H9 (cell line): ENCODE measurements around the gene TMEM250. TPM values are rescaled to one million over a fixed set of nuclear protein-coding genes. Genes with fewer than 3 reads are reported as not detected.
A peak's percentile ranks its signal among the peaks of the same experiment; 100 is the strongest.

ENCODE experiments used
- DNase-seq: peaks from one replicate; pipeline ENCODE4 v3.0.0-alpha.2; 2017
- H2AFZ ChIP-seq: one replicate; pipeline ENCODE4 v1.6.1; 2013; ENCODE audit warnings: mild to moderate bottlenecking, low read length, control low read depth, moderate library complexity
- H2AK5ac ChIP-seq: 2 replicates; pipeline ENCODE4 v1.6.1; 2013; ENCODE audit warnings: low read length, control low read depth, mixed read lengths; ENCODE audit not compliant: insufficient read length
- H2BK120ac ChIP-seq: one replicate; pipeline ENCODE4 v1.6.1; 2013; ENCODE audit warnings: low read depth, mild to moderate bottlenecking, low read length, control low read depth, inconsistent platforms; ENCODE audit not compliant: poor library complexity, severe bottlenecking
- H2BK12ac ChIP-seq: 2 replicates; pipeline ENCODE4 v1.6.1; 2013; ENCODE audit warnings: low read length, control low read depth, mixed read lengths, low read depth; ENCODE audit not compliant: insufficient read length
- H2BK15ac ChIP-seq: 2 replicates; pipeline ENCODE4 v1.6.1; 2013; ENCODE audit warnings: low read depth, low read length, control low read depth
- H2BK20ac ChIP-seq: one replicate; pipeline ENCODE4 v1.6.1; 2013; ENCODE audit warnings: low read depth, mild to moderate bottlenecking, low read length, control low read depth, inconsistent platforms; ENCODE audit not compliant: poor library complexity, severe bottlenecking
- H2BK5ac ChIP-seq: 2 replicates; pipeline ENCODE4 v1.6.1; 2013; ENCODE audit warnings: low read length, control low read depth, mixed read lengths; ENCODE audit not compliant: insufficient read length
- H3K14ac ChIP-seq: 2 replicates; pipeline ENCODE4 v1.6.1; 2013; ENCODE audit warnings: low read length, control low read depth; ENCODE audit not compliant: insufficient read depth
- H3K18ac ChIP-seq: 2 replicates; pipeline ENCODE4 v1.6.1; 2013; ENCODE audit warnings: low read depth, mild to moderate bottlenecking, mixed read lengths, low read length, control low read depth; ENCODE audit not compliant: insufficient read length
- H3K23ac ChIP-seq: 2 replicates; pipeline ENCODE4 v1.6.1; 2013; ENCODE audit warnings: low read length, control low read depth, mixed read lengths, low read depth; ENCODE audit not compliant: insufficient read length
- H3K23me2 ChIP-seq: 2 replicates; pipeline ENCODE4 v1.6.1; 2013; ENCODE audit warnings: low read depth, mild to moderate bottlenecking, mixed read lengths, low read length, control low read depth; ENCODE audit not compliant: insufficient read length, poor library complexity, severe bottlenecking
- H3K27ac ChIP-seq: 2 replicates; pipeline ENCODE4 v1.5.1; 2013; ENCODE audit warnings: low read length, control low read depth, mixed read lengths, low read depth; ENCODE audit not compliant: insufficient read length
- H3K27me3 ChIP-seq: 2 replicates; pipeline ENCODE4 v1.6.1; 2013; ENCODE audit warnings: low read length, control low read depth, inconsistent platforms; ENCODE audit not compliant: insufficient read depth
- H3K4ac ChIP-seq: 2 replicates; pipeline ENCODE4 v1.6.1; 2013; ENCODE audit warnings: low read depth, mild to moderate bottlenecking, control low read depth, inconsistent platforms, low read length, moderate library complexity
- H3K4me1 ChIP-seq: 2 replicates; pipeline ENCODE4 v1.6.1; 2013; ENCODE audit warnings: low read length, control low read depth, inconsistent platforms; ENCODE audit not compliant: insufficient read depth
- H3K4me2 ChIP-seq: 2 replicates; pipeline ENCODE4 v1.6.1; 2013; ENCODE audit warnings: low read length, control low read depth, mixed read lengths; ENCODE audit not compliant: insufficient read length, insufficient read depth
- H3K56ac ChIP-seq: 2 replicates; pipeline ENCODE4 v1.6.1; 2013; ENCODE audit warnings: low read depth, mild to moderate bottlenecking, mixed read lengths, low read length, control low read depth; ENCODE audit not compliant: insufficient read length
- H3K79me1 ChIP-seq: 2 replicates; pipeline ENCODE4 v1.6.1; 2013; ENCODE audit warnings: low read depth, mild to moderate bottlenecking, moderate library complexity, low read length, control low read depth, inconsistent platforms; ENCODE audit not compliant: insufficient read depth, poor library complexity, severe bottlenecking
- H3K79me2 ChIP-seq: 2 replicates; pipeline ENCODE4 v1.6.1; 2013; ENCODE audit warnings: low read length, control low read depth, inconsistent platforms; ENCODE audit not compliant: insufficient read depth
- H3K9ac ChIP-seq: 2 replicates; pipeline ENCODE4 v1.6.1; 2013; ENCODE audit warnings: low read length, control low read depth, mixed read lengths; ENCODE audit not compliant: insufficient read length; ENCODE audit errors: extremely low read depth
- H3K9me3 ChIP-seq: one replicate; pipeline ENCODE4 v1.6.1; 2013; ENCODE audit warnings: low read depth, low read length, inconsistent platforms; ENCODE audit not compliant: control insufficient read depth
- H3T11ph ChIP-seq: one replicate; pipeline ENCODE4 v1.6.1; 2013; ENCODE audit warnings: mild to moderate bottlenecking, low read length, control low read depth, inconsistent platforms
- H4K20me1 ChIP-seq: one replicate; pipeline ENCODE4 v1.6.1; 2013; ENCODE audit not compliant: control insufficient read depth, insufficient read length, insufficient read depth
- H4K5ac ChIP-seq: 2 replicates; pipeline ENCODE4 v1.6.1; 2013; ENCODE audit warnings: low read depth, mild to moderate bottlenecking, mixed read lengths, low read length, control low read depth; ENCODE audit not compliant: insufficient read length
- H4K8ac ChIP-seq: replicated peaks from 2 replicates; pipeline ENCODE4 v1.6.1; 2013; ENCODE audit warnings: low read length, control low read depth, mixed read lengths, low read depth; ENCODE audit not compliant: insufficient read length
- H4K91ac ChIP-seq: 2 replicates; pipeline ENCODE4 v1.6.1; 2013; ENCODE audit warnings: low read depth, mild to moderate bottlenecking, moderate library complexity, mixed read lengths, low read length, control low read depth; ENCODE audit not compliant: insufficient read length
- H3K27ac Mint-ChIP-seq, 3 experiments: 2 replicates in 2 of 3; 3 replicates in 1 of 3; pipeline ENCODE4 v1.8.0; 2020 to 2021; ENCODE audit warnings: mixed read lengths in 3 of 3, mild to moderate bottlenecking in 1 of 3, moderate library complexity in 1 of 3
- H3K27me3 Mint-ChIP-seq: 2 replicates; pipeline ENCODE4 v1.8.0; 2021; ENCODE audit warnings: low read depth, mild to moderate bottlenecking, moderate library complexity, mixed read lengths
- H3K36me3 Mint-ChIP-seq, 3 experiments: 2 replicates in 2 of 3; 3 replicates in 1 of 3; pipeline ENCODE4 v1.8.0; 2020 to 2021; ENCODE audit warnings: low read depth in 3 of 3, mixed read lengths in 3 of 3; ENCODE audit not compliant: insufficient read depth in 1 of 3
- H3K4me1 Mint-ChIP-seq, 2 experiments: 2 replicates each; pipeline ENCODE4 v1.8.0; 2020; ENCODE audit warnings: mixed read lengths in 2 of 2
- H3K4me3 Mint-ChIP-seq, 2 experiments: 2 replicates in 1 of 2; 3 replicates in 1 of 2; pipeline ENCODE4 v1.8.0; 2020 to 2021; ENCODE audit warnings: mild to moderate bottlenecking in 2 of 2, mixed read lengths in 2 of 2, moderate library complexity in 1 of 2
- H3K9me3 Mint-ChIP-seq, 2 experiments: 2 replicates in 1 of 2; 3 replicates in 1 of 2; pipeline ENCODE4 v1.8.0; 2020; ENCODE audit warnings: mild to moderate bottlenecking in 2 of 2, mixed read lengths in 2 of 2, moderate library complexity in 1 of 2
- WGBS: extraction: QIAGEN DNeasy Blood & Tissue Kit; methylation state at CpG from one replicate; pipeline ENCODE4 v1.1.7; 2013; ENCODE audit warnings: missing lambda C conversion rate, low lambda C conversion rate, mixed read lengths; ENCODE audit not compliant: insufficient read length; ENCODE audit errors: extremely low coverage; 5-methylcytosine and 5-hydroxymethylcytosine counted together
- total RNA-seq: library from RNA; stranded (reverse); gene quantifications from 2 replicates; pipeline ENCODE4 v1.2.1, GENCODE V29; 2021
- TF ChIP-seq, protein P1 (sequence below): fragments of 200-600 bp; sonication (generic); conservative IDR thresholded peaks from 3 replicates; pipeline ENCODE4 v1.8.0; 2021; ENCODE audit warnings: antibody characterized with exemption, mild to moderate bottlenecking

TMEM250 gene
- total RNA-seq, 1 experiment from 2014 or later: 48.1 TPM

DNA sequence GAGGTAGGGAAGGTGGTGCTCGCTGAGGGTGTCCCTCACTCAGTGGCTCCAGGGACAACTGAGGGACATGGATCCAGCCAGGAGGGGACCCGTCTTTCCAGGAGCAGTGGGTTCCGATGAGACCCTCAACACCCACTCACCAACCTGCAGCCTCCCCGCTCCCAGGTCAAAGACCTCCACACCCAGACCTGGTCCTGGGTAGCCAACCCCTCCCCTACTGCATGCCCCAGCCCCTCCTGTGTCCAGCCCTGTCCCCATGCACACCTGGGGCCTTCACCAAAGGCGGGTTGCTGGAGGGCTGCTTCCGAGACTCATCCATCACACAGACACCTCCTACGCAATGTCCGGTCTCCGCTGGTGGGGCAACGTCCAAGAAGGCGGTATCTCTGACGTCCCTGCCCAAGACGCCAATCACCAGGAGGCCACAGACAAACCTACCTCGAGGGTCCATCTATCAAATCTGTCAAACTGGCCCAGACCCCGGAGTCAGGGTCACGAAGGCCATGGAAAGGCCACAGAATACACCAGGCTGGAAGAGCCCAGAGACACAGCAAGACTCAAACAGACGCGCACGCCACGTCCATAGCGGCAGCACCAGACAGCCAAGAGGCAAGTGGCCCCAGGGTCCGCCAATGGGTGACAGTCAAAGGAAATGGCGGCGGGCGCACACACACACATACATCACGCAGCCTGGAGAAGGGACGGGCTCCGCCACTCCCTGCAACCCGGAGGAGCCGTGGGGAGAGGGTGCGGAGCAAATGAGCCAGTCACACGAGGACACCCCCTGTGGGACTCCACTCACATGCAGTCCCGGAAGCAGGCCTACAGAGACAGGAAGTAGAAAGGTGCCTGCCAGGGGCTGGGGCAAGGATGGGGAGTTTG lies 34.4 kb downstream of the TMEM250 start:
- H4K20me1 ChIP-seq: no peaks in the 10 kb centered on the region
- peak; percentile 25 for DNase-seq
- no CpG with 5 or more reads among the region's 33 CpGs for whole genome bisulfite sequencing

More for the DNA sequence above, 34.4 kb downstream of the TMEM250 start:
- Histone ChIP-seq H3K9me3 (no peaks in the 10 kb centered on the region), H2BK12ac (no peak overlapping the region), H3K56ac (no peak overlapping the region), H3K4ac (no peak overlapping the region), H2AK5ac (no peak overlapping the region), H3K23me2 (no peaks in the 10 kb centered on the region), H2BK15ac (no peak overlapping the region), H2AFZ (no peak overlapping the region), H3K27ac (no peak overlapping the region), H2BK5ac (no peak overlapping the region), H3K14ac (no peak overlapping the region; the same call in 1 of the 2 replicates), H3K9ac (no peak overlapping the region), H3K79me1 (no peaks in the 10 kb centered on the region), H3K4me2 (no peak overlapping the region), H4K5ac (no peak overlapping the region), H2BK120ac (no peak overlapping the region), H4K8ac (no peak overlapping the region), H2BK20ac (no peak overlapping the region), H3T11ph (no peak overlapping the region), H4K91ac (no peak overlapping the region), H3K4me1 (no peaks in the 10 kb centered on the region), H3K18ac (no peak overlapping the region), H3K27me3 (no peaks in the 10 kb centered on the region), H3K79me2 (no peaks in the 10 kb centered on the region), H3K23ac (no peak overlapping the region)
- TF ChIP-seq, protein P1, sequence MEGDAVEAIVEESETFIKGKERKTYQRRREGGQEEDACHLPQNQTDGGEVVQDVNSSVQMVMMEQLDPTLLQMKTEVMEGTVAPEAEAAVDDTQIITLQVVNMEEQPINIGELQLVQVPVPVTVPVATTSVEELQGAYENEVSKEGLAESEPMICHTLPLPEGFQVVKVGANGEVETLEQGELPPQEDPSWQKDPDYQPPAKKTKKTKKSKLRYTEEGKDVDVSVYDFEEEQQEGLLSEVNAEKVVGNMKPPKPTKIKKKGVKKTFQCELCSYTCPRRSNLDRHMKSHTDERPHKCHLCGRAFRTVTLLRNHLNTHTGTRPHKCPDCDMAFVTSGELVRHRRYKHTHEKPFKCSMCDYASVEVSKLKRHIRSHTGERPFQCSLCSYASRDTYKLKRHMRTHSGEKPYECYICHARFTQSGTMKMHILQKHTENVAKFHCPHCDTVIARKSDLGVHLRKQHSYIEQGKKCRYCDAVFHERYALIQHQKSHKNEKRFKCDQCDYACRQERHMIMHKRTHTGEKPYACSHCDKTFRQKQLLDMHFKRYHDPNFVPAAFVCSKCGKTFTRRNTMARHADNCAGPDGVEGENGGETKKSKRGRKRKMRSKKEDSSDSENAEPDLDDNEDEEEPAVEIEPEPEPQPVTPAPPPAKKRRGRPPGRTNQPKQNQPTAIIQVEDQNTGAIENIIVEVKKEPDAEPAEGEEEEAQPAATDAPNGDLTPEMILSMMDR: no peak
- H3K9me3 Mint-ChIP-seq: no peaks in the 10 kb centered on the region
- H3K27ac Mint-ChIP-seq: peak overlapping the region in 2 of 3 experiments; percentile 16 to 62; a peak in 4 of 7 replicates
- H3K36me3 Mint-ChIP-seq: no peaks in the 10 kb centered on the region
- no peaks in the 10 kb centered on the region for H3K27me3 Mint-ChIP-seq
- no peak overlapping the region; a peak in 1 of 5 replicates for H3K4me3 Mint-ChIP-seq
- peaks cover 7 to 19% of the 10 kb centered on the region in 2 experiments for H3K4me1 Mint-ChIP-seq
